Measurements from ENCODE around the gene NR2E3. TPM values are rescaled to one million over a fixed set of nuclear protein-coding genes. Genes with fewer than 3 reads are reported as not detected.

Gene NR2E3
- total RNA-seq, 1 donor from 2014 or later: not detected

DNA sequence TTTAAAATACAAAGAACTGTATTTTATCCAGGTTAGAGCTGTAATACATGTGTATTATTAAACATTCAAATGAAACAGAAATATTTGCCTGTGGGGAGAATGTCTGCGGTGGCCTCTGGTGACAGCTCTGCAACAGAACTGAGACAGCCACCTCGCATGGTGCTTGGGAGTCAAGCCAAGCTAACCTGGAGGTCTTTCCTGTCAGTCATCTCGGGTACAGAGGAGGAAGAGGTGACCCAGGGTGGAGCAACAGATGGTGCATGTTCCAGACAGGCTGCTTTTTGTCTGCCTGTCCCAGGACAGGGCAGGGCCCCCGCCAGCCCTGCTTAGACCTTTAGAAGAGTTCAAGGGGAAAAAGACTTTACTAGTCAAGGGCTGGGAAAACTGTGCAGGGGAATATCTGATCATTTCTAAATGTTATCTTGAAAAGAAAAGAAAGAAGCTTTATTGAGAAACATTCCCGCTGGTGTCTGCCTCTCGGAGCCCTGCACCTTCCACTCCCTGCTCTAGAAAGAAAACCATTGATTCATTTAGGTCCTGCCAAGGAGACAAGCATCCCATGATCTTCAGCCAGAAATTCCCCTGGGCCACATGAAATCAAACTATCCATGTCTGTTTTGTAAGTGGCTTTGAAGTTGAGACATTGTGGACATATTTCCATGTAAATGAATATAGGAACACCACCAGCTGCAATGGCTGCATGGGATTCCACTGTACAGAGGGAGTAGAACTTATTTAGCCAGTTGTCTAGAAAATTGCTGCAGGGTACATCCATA is 5.5 kb upstream of the NR2E3 start:
- peaks cover 2% of the 10 kb centered on the region for H3K4me1 Mint-ChIP-seq
- H3K9me3 Mint-ChIP-seq: no peaks in the 10 kb centered on the region
- CTCF ChIA-PET: interaction anchor here (2.0 kb wide), 1 partner anchor 61 kb away, joined by 9 read pairs; no protein-coding TSS in a partner anchor
- DNase-seq: no peak
- POLR2A ChIA-PET: no interaction called here
- H3K4me3 Mint-ChIP-seq: no peak overlapping the region
- TF ChIP-seq, protein P1, sequence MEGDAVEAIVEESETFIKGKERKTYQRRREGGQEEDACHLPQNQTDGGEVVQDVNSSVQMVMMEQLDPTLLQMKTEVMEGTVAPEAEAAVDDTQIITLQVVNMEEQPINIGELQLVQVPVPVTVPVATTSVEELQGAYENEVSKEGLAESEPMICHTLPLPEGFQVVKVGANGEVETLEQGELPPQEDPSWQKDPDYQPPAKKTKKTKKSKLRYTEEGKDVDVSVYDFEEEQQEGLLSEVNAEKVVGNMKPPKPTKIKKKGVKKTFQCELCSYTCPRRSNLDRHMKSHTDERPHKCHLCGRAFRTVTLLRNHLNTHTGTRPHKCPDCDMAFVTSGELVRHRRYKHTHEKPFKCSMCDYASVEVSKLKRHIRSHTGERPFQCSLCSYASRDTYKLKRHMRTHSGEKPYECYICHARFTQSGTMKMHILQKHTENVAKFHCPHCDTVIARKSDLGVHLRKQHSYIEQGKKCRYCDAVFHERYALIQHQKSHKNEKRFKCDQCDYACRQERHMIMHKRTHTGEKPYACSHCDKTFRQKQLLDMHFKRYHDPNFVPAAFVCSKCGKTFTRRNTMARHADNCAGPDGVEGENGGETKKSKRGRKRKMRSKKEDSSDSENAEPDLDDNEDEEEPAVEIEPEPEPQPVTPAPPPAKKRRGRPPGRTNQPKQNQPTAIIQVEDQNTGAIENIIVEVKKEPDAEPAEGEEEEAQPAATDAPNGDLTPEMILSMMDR (IDR thresholded peaks at IDR 0.05): no peak
- H3K27ac Mint-ChIP-seq: no peak overlapping the region
- H3K36me3 Mint-ChIP-seq (ENCODE audit: low read depth): no peaks in the 10 kb centered on the region
- no peak for ATAC-seq (ENCODE audit: low read depth)
- intact Hi-C loops (cut with micrococcal nuclease): no loop called here
- peaks cover 13% of the 10 kb centered on the region for H3K27me3 Mint-ChIP-seq

DNA sequence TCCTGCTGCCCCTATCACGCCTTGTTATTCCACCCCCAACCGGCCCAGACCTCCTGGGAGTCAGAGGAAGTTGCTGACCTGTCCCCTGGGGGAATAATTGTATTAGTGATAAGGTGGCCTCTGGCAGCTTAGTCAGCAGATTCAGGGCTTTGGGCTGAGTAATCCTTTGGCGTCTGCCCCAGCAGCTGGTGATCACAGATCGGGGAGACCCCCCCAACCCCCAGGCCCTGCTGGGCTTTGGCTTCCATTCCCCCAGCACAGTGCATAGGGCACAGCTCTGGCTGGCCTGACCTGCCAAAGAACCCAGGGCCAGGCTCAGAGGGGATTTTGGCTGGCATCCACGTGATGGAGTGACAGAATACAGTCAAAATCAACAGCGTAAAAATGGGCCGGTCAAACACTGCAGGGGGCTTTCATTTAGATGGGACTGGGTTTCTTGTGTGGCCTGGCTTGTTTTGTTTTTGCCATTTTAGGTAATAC is 3.9 kb upstream of the NR2E3 start:
- no peak overlapping the region for H3K4me3 Mint-ChIP-seq
- peaks cover 3% of the 10 kb centered on the region for H3K27me3 Mint-ChIP-seq
- no peaks in the 10 kb centered on the region for H3K36me3 Mint-ChIP-seq (ENCODE audit: low read depth)
- TF ChIP-seq, protein P1 (IDR thresholded peaks at IDR 0.05): no peak
- peaks cover 2% of the 10 kb centered on the region for H3K4me1 Mint-ChIP-seq
- ChIA-PET CTCF (no interaction called here), POLR2A (no interaction called here)
- ATAC-seq (ENCODE audit: low read depth): no peak
- no peaks in the 10 kb centered on the region for H3K9me3 Mint-ChIP-seq
- intact Hi-C loops (cut with micrococcal nuclease): no loop called here
- no peak overlapping the region for H3K27ac Mint-ChIP-seq
- DNase-seq: no peak

DNA sequence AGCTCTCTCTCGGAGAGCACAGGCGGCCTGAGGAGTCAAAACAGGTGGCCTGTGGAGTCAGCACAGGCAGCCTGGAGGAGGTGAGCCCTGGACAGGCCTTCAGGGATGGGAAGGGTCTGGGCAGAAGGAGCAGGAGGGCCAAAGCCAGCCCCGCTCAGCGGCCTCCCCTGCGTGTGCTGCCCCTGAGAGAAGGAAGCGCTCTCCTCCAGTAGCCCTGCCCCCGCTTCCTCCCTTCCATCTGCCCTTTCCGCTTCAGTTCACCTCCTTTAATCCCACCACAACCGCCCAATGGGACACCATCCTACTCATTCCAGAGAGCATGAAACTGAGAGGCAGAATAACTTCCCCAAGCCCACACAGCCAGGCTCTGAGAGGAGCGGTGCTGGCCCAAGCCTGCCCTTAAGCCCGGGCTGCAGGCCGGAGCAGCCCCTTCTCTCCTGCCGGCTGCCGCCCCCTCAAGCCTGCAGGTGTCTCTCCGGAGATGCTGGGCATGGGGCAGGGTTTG is 3.2 kb upstream of the NR2E3 start:
- TF ChIP-seq, protein P1 (IDR thresholded peaks at IDR 0.05): no peak
- DNase-seq (no peak), ATAC-seq (ENCODE audit: low read depth) (no peak)
- no peak overlapping the region for H3K4me3 Mint-ChIP-seq
- H3K27me3 Mint-ChIP-seq: no peaks in the 10 kb centered on the region
- intact Hi-C loops (cut with micrococcal nuclease): no loop called here
- ChIA-PET POLR2A (no interaction called here), CTCF (no interaction called here)
- H3K9me3 Mint-ChIP-seq: no peaks in the 10 kb centered on the region
- H3K4me1 Mint-ChIP-seq: peaks cover 2% of the 10 kb centered on the region
- no peaks in the 10 kb centered on the region for H3K36me3 Mint-ChIP-seq (ENCODE audit: low read depth)
- H3K27ac Mint-ChIP-seq: no peak overlapping the region

DNA sequence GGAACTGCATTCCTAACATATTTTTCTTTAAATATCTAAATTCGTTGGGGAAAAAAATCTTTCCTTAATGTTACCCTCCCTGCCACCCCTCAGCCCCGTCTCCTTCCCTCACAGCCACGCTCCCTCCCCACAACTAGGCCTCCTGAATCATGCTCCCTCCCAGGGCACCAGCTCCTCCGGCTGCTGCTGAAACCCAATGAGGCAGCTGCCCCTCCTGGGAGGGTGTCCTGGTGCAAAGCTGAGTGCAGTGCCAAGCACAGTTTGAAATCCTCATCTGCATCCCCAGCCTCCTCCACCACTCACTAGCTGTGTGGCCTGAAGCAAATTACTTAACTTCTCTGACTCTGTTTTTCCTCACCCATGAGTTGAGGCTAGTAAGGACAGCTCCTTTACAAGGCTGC is 2.7 kb upstream of the NR2E3 start:
- intact Hi-C loops (cut with micrococcal nuclease): no loop called here
- Mint-ChIP-seq H3K9me3 (no peaks in the 10 kb centered on the region), H3K36me3 (ENCODE audit: low read depth) (no peaks in the 10 kb centered on the region), H3K4me1 (peaks cover 2% of the 10 kb centered on the region), H3K27me3 (no peaks in the 10 kb centered on the region), H3K27ac (no peak overlapping the region), H3K4me3 (no peak overlapping the region)
- TF ChIP-seq, protein P1 (IDR thresholded peaks at IDR 0.05): no peak
- ATAC-seq (ENCODE audit: low read depth): no peak
- POLR2A ChIA-PET: no interaction called here
- no peak for DNase-seq
- CTCF ChIA-PET: no interaction called here

DNA sequence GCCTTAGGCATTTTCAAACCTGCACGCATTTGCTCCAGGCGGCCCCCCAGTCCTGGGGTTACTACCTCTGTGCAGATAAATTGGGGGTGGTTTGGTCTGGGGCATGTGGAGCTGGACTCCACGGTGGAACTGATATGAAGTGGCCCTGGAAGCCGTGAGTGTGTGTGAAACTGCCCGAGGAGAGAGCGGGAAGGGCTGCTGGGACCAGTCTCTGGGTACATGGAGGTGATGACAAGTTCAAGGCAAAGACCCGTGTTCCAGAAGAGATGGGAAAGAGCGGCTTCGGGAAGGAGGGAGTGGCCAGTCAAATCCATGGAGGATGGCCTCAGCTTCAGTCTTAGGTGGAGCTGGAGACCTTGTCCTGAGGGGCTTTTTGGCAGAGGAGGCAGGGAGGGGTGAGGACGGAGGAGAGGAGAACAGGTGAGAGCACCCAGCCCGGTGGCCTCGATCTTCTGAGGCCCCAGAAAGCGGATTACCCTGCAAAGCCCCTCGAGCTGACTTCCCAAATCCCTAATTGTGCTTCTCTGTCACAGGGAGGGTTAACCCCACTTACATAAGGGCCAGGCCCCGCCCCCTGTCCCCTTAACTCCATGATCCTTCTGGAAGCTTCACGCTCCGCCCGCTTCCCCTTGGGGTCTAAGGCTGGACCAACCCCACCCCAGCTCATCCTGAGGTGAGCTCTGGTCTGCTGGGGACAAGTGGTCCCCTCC is 1.9 kb upstream of the NR2E3 start:
- H3K4me3 Mint-ChIP-seq: no peak overlapping the region
- ChIA-PET POLR2A (no interaction called here), CTCF (interaction anchor here (1.2 kb wide), 1 partner anchor 348 kb away, joined by 3 read pairs; no protein-coding TSS in a partner anchor)
- peaks cover 2% of the 10 kb centered on the region for H3K4me1 Mint-ChIP-seq
- no peaks in the 10 kb centered on the region for H3K27me3 Mint-ChIP-seq
- H3K9me3 Mint-ChIP-seq: no peaks in the 10 kb centered on the region
- ATAC-seq (ENCODE audit: low read depth) (no peak), DNase-seq (no peak)
- intact Hi-C loops (cut with micrococcal nuclease): no loop called here
- H3K36me3 Mint-ChIP-seq (ENCODE audit: low read depth): no peaks in the 10 kb centered on the region
- H3K27ac Mint-ChIP-seq: no peak overlapping the region
- TF ChIP-seq, protein P1 (IDR thresholded peaks at IDR 0.05): no peak
